ENCODE measurements around the gene BCL6.

Gene BCL6

DNA sequence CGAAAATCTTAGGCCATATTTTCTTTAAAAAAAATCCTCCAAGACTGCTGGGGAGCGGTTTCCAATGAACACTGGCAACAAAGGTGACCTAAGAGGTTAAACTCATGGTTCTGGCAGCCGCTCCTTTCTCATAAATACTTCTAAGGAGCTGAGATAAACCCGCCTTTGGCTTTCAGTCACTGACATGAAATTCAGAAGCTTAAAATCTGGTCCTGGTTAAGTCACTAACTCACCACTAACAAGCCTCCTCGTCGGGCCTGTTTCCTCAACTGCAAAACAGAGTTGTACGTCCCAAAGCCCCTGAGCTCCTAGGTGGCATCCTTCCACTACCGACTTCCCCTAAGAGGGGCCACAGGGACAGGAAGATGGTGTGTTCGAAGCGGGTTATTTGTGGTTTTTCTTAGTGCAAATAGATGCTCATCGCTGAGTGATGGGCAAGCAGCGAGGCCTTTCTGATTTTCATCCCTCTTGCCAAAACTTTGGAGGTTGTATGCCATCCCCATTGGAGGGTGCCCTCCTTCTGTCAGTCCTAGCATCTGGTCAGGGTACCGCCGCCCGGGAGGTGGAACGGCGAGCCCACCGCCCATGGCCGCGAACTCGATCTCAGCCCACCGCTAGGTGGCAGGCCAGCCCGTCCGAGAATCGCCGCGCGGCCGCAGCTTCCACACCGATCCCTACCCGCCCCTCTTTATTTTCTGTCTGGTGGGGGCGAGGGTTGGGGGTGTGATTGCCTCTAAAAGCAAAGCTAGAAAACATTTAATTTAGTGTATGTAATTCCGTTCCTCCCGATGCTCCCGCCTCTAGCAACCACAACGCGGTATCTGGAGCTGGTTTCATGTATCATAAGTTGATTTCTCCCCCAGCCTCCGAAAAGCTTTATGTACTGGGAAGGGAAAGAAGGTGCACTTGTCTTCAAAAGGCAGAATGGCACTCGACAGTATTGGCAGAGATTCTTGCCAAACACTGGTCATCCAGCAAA is 4.6 kb downstream of the BCL6 start:
- in situ Hi-C loops (cut with MboI; ENCODE audit: low sequenced_read_pairs): loop anchor here (5.0 to 25.0 kb wide), 2 partner anchors 997 to 1217 kb away; no protein-coding TSS in a partner anchor

DNA sequence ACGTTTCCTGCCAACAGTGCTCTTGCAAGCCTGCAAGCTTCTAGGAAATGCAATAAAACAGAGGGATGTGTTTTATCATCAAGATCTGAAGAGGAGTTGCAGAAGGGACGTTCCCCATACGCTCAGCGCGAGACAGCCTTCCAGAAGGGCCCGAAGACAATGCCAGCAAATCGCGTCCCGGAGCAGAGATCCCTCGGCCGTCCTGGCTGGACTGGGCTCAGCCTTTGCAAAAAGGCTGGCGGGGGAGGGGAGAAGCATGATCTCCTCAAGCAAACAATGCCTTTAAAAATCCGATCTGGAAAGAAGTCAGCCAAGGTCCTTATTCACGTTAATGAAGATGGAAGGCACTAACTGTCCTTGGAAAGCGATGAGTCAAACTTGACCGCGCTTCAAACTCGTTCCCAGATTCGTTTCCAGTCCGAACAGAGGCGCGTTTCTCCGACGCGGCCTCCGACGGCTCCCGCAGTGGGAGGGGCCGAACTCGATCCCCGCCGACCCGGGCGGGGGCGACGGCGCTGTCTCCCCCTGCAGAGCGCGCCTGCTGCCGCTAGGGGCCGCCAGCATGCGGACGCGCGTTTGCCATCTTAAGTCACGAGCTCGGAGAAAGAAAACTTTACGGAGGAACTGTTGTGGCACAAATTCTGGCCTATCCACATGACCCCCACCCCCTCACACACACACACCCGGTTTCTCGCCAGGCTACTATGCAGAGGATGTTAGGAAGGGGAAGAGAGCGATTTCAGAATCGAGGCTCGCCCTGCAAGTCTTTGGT is 5.5 kb downstream of the BCL6 start:
- in situ Hi-C loops (cut with MboI; ENCODE audit: low sequenced_read_pairs): loop anchor here (5.0 to 25.0 kb wide), 3 partner anchors 998 to 1395 kb away; no protein-coding TSS in a partner anchor

DNA sequence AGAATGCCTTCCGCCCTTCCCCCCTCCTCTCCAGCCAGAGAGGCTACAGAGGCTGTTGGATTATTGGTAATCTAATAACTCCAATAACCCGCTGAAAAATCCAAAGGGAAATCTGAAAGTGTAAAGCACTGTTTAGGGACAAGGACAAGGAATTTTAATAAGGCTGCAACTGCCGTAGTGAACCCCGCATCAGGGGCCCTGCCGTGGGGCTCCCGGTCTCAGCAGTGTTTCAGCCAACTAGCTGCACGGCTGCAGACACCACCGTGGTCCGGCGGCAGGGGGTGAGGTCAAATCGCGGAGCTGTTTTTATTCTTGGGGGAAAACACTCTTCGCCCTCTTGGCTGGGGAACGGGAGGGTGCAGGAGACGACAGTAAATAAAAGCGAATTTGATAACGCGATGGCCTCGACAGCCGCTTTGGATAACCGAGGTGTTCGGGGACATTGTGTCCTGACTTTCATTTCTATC is 6.1 kb downstream of the BCL6 start:
- in situ Hi-C loops (cut with MboI; ENCODE audit: low sequenced_read_pairs): loop anchor here (10.0 to 25.0 kb wide), 2 partner anchors 998 to 1396 kb away; no protein-coding TSS in a partner anchor

DNA sequence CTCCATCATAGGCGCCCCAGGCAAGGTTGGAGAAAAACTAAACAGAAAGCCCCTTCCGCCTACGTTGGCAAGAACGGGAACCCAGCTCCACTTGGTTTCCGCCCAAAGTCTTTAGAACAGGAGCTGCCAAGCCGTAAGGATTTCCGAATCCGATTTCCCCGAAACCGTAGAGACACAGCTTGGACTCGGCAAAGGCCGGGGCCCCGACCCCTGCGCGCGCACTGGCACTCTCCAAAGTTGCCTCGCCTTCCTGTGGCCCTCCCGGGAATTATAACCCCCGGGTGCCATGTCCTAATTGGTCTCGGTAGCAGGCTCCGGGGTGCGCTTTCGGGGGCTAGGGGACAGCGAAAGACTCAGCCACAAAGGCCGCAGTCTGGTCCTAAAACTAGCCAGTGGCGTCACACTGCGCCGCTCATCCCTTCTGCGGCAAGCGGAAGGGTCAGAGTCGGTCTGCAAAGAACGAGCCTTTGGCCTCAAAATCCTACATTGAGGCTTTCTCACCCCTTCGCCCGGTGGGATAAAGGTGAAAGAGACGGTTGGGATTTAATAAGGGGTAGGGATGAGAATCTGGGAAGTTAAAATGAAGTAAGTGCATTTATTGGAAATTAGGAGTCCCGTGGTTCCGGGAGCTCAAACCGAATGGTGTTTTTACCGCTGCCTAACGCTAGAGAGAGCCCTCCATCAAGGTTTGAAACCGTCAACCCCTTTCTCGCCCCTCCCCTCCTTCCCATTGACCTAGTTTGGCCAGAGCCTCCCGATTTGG is 6.8 kb downstream of the BCL6 start:
- in situ Hi-C loops (cut with MboI; ENCODE audit: low sequenced_read_pairs): loop anchor here (10.0 to 25.0 kb wide), 2 partner anchors 999 to 1396 kb away; no protein-coding TSS in a partner anchor

DNA sequence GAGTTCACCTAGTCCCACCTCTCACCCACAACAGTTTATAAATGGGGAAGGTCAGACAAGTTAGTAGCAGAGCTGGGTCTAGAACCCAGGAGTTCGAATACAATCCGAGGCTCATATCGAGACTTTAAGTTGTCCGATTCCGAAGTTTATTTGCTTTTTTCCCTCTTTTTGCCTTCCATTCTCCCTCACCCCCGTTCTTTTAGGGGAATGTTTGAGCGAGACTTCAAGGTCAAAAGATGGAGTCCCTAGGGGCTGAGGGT is 7.3 kb downstream of the BCL6 start:
- in situ Hi-C loops (cut with MboI; ENCODE audit: low sequenced_read_pairs): loop anchor here (10.0 to 25.0 kb wide), 2 partner anchors 999 to 1397 kb away; no protein-coding TSS in a partner anchor

DNA sequence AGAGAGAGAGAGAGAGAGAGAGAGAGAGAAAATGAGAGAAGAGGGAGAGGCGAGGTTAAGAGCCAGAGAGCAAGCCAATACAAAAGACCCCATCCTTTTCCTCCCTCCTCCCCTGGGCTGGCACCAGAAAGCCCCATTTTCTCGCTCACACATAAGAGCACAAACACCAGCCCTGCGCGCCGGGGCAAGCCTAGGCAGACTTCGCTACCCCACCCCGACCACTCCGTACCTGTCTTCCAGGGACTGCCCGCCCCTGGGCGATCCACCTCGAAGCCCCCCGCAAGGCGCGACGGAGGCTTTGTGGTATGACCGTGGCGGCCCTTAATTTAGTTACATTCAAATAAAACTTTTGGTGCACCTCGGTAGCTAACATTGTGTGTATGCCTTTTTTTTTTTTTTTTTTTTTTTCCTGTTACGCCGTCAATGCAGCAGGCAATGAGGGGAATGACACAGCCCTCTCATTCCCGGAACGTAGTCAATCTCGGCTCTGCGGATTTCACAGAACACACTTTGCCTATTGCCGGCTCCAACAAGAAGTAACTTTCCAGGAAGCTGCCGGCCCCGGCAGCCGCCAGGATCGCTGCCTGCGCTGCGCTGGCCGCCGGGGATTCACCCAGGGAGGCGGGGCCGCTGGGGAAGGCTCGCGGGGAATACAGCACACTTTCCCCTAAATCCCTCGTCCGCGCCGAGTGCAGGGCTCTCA is 7.7 kb downstream of the BCL6 start:
- in situ Hi-C loops (cut with MboI; ENCODE audit: low sequenced_read_pairs): loop anchor here (10.0 to 25.0 kb wide), 2 partner anchors 1000 to 1397 kb away; no protein-coding TSS in a partner anchor

DNA sequence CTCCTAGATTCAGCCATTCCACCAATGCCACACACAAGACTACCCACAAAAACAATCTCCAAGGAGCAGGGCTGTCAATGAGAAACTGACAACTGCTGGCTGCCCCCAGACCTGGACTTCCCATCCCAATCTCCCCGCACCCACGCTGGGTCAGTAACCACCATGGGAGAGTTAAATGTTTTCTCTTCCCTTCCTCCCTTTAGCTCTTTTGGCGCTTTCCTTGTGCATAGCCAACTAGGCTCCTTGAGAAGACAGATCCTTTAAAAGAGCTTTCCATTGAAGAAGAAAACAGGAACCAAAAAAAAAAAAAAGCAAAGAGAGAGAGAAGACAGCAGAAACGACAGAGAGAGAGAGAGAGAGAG is 8.3 kb downstream of the BCL6 start:
- in situ Hi-C loops (cut with MboI; ENCODE audit: low sequenced_read_pairs): loop anchor here (10.0 to 25.0 kb wide), 2 partner anchors 1000 to 1398 kb away; no protein-coding TSS in a partner anchor

DNA sequence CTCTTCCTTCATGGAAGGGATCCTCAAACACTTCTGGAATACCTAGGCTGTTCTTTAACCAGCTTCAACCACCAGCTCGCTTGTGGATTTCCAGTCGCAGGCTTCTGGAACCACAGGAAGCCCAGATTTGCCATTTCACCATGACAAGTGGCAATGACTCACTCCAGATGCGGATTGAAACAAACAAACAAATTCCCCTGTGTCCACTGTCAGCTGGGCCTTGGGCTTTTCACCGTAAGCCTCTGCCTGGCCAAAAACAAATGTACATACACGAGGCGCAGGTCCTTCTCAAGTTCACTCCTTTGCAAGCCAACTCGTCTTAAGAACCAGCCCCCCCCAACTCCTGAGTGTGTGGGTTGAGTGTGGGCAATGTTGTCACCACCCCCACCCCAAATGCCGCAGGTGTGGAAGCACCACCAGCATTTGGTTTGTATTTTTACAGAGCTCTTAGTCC is 8.8 kb downstream of the BCL6 start:
- in situ Hi-C loops (cut with MboI; ENCODE audit: low sequenced_read_pairs): loop anchor here (10.0 to 25.0 kb wide), 2 partner anchors 1001 to 1398 kb away; no protein-coding TSS in a partner anchor

DNA sequence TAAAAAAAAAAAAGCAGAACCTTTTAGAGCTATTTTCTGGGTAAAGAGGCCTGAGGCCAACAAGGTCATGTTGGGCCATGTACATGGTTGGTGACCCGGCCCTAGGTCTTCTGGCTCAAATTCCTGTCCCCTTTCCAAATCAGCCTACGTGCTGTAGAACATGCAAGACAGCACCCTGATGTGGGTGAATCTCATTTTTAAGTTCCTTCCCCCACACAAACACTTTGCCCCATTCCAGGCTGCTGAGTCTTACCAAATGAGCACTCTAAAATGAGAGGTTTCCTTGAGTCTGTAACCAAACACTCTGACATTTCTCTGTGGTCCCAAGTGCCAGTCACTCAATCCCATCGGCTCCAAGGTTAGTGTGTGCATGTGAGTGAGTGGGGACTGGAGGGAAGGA is 9.4 kb downstream of the BCL6 start:
- in situ Hi-C loops (cut with MboI; ENCODE audit: low sequenced_read_pairs): loop anchor here (10.0 to 25.0 kb wide), 2 partner anchors 1001 to 1399 kb away; no protein-coding TSS in a partner anchor

DNA sequence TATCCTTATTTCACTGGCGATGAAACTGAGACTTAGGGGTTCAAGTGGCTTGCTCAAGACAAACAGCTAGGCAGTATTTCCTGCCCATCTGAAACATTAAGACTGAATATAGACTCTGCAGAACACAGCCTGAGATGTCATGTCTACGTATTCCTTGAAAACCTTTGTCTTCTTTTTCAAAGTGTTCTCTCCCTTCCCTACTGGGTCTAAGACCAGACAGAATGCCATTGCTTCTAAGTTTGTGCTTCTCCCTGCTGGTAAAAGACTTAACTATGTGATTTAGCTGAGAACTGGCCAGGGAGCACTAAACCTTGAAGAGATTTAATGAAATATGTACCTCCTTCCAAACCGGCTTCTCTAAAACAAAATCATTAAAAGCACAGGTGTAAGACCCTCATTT is 9.9 kb downstream of the BCL6 start:
- in situ Hi-C loops (cut with MboI; ENCODE audit: low sequenced_read_pairs): loop anchor here (10.0 to 25.0 kb wide), 2 partner anchors 1002 to 1399 kb away; no protein-coding TSS in a partner anchor

DNA sequence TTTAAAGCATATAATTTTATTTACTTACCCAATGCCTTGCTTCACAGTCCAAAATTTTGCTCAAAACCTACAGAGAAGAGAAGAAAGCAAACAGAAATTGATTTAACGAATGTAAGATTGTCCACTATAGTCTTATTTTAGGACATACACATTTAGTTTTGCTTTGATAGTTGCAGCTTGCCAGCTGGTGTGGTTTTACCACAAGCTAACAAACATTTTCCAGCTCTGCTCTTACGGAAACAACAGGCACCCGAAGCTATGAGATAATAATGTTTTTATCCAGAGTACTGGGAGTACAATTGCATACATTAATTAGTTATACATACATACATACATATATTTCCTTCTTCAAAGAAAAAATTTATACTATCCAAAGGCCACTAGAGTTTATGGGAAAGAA is 10.4 kb downstream of the BCL6 start:
- in situ Hi-C loops (cut with MboI; ENCODE audit: low sequenced_read_pairs): loop anchor here (10.0 to 25.0 kb wide), 2 partner anchors 1002 to 1400 kb away; no protein-coding TSS in a partner anchor

DNA sequence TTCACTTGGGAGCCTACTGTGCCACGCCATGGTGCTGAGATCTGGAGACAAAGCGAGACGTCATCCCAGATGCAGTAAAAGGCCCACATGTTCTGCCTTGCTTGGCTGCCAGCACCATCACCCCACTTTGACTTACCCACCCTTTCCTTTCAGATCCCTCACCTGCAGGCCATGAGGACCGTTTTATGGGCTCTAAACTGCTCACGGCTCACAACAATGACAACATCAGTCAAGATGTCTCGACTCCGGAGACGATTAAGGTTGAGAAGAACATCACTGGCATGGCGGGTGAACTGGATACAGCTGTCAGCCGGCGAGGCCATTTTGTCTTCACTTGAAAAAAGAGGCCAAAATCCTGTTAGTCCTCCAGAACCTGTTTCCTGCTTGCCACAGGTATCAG is 11.9 kb downstream of the BCL6 start:
- in situ Hi-C loops (cut with MboI; ENCODE audit: low sequenced_read_pairs): loop anchor here (10.0 to 25.0 kb wide), 2 partner anchors 1004 to 1401 kb away; no protein-coding TSS in a partner anchor

DNA sequence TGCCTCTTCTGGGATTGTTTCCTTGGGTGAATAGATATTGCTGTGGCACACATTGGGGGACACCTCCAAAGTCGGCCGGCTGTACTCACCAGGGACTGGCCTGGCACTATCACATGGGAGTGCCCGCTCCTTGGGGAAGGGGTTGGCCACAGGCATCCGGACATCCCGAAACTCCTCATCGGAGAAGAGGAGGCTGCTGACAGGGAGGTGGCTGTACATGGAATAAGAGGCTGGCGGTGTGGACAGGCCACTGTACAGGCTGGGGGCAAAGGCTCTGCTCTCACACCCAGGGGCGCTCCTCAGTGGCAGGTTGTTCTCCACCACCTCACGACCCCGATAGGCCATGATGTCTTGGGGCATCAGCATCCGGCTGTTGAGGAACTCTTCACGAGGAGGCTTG is 15.7 kb downstream of the BCL6 start:
- in situ Hi-C loops (cut with MboI; ENCODE audit: low sequenced_read_pairs): loop anchor here (25.0 kb wide), 1 partner anchor 1008 kb away; no protein-coding TSS in a partner anchor

DNA sequence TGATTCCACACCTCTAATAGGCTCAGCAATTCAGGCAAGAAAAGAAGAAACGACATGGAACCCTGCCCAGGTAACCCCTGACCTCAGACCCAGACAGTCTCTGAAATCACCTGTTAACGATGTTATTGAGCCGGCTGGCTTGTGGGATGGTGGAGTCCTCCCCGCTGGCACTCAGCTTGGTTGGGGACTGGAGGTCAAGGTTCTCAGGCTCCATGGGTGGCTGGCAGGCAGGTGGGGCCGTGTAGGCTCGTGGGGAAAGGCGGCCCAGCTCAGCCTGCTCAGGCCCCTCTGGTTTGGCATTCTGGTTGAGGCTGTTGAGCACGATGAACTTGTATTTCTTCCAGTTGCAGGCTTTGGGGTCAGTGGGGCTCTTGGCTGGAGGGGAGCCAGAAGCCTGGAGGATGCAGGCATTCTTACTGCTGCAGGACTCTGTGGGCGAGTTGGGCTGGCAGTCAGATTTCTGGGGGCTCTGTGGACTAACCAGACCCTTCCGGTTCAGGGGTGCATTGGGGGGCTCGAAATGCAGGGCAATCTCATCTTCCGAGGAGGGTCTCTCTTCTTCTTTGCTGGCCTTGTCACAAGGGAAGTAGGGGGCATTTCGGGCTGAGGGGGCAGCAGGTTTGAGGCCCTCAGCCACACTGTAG is 16.2 kb downstream of the BCL6 start:
- in situ Hi-C loops (cut with MboI; ENCODE audit: low sequenced_read_pairs): loop anchor here (25.0 kb wide), 1 partner anchor 1008 kb away; no protein-coding TSS in a partner anchor

DNA sequence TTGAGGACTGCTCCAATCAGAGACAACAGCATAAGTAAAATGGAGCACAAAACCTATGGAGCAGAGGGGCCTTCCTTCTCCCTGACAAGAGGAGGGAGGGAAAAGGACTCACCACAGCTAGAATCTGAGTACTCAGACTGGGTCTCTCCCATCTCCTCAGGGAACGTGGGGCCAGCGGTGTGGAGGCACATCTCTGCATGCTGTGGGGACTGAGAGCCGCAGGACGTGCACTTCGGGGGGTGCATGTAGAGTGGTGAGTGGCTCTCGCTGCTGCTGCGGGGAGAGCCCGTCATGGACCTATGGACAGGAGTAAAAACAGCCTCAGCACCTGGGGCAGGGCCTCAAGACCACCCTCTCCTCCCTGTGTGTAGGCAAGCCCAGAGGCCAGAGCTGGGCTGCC is 17.0 kb downstream of the BCL6 start:
- in situ Hi-C loops (cut with MboI; ENCODE audit: low sequenced_read_pairs): loop anchor here (25.0 kb wide), 1 partner anchor 1009 kb away; no protein-coding TSS in a partner anchor

DNA sequence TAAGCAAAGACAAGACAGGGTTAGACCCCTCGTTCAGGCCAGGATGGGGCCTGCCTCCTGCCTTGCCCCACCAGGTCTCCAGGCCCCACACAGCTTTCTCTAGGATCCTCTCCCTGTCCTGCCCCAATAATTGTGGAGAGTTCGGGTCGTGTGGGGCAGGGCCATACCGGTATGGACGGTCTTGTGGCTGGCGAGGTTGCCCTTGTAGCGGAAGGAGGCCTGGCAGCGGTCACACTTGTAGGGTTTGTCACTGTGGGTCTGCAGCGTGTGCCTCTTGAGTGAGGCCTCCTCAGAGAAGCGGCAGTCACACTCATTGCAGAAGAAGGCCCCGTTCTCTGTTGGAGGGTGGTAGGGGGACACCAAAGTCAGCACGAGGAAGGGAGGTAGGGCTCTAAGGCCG is 18.7 kb downstream of the BCL6 start:
- in situ Hi-C loops (cut with MboI; ENCODE audit: low sequenced_read_pairs): loop anchor here (25.0 kb wide), 1 partner anchor 1011 kb away; no protein-coding TSS in a partner anchor

DNA sequence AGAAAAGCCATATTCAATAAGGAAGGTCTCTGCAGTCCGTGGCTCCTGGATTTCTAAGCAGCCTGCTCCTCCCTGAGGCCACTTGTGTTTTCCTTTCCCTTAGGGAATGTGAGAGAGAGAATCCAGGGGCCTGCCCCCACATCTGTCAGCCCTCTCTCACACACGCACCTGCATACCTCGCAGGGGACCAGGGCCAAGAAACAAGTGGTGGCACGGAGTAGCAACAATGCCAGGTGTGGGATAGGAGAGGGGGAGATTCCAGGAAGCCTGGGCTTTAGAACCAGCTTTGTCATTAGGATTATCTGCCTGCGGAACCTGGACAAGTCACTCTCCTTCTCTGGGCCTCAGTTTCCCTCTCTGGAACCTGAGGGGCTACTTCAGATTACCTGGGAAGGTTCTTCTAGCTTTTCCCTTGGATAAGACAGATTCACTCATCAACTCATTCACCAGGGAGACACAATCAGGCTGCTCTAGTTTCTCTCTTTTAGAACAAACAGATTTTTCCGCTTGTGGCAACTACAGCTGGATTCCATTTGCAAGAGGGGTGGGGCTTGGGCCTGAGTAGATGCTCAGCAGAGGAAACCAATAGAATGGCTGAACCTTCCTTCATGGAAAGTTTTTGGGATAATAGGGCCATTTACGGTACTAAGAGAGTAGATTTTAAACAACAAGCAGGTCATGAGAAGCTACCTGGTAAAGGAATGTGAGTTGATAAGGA is 19.5 kb downstream of the BCL6 start:
- in situ Hi-C loops (cut with MboI; ENCODE audit: low sequenced_read_pairs): loop anchor here (25.0 kb wide), 1 partner anchor 1011 kb away; no protein-coding TSS in a partner anchor

DNA sequence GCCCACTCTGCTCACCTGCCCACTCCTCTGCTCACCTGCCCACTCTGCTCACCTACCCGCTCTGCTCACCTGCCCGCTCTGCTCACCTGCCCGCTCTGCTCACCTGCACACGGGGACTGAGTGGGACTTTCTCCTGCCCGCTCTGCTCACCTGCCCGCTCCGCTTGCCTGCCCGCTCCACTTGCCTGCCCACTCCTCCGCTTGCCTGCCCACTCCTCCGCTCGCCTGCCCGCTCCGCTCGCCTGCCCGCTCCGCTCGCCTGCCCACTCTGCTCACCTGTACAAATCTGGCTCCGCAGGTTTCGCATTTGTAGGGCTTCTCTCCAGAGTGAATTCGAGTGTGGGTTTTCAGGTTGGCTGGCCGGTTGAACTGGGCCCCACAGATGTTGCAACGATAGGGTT is 20.0 kb downstream of the BCL6 start:
- in situ Hi-C loops (cut with MboI; ENCODE audit: low sequenced_read_pairs): loop anchor here (25.0 kb wide), 1 partner anchor 1012 kb away; no protein-coding TSS in a partner anchor

Data from HL-60/S4 (cell line).